Measurements from ENCODE around the gene LSM7. TPM values are rescaled to one million over a fixed set of nuclear protein-coding genes. Genes with fewer than 3 reads are reported as not detected.

The LSM7 gene
- total RNA-seq, 1 experiment from 2014 or later = 152 TPM

- ChIA-PET CTCF (interaction anchor here (0.6 kb wide), 1 partner anchor 89 kb away, joined by 3 read pairs; no protein-coding TSS in a partner anchor), POLR2A (ENCODE audit: low non-redundant PET) (no interaction called here)
- Histone ChIP-seq H3K27me3 (replicated peaks; ENCODE audit: insufficient read depth, low read depth, low read length, poor library complexity) (no peaks in the 10 kb centered on the region), H3K36me3 (ENCODE audit: insufficient read depth, low read length, poor library complexity, severe bottlenecking) (peaks cover 18% of the 10 kb centered on the region), H3K27ac (ENCODE audit: low read depth, low read length, poor library complexity, severe bottlenecking) (no peak overlapping the region), H3K4me3 (ENCODE audit: low read depth, low read length, poor library complexity, severe bottlenecking) (no peak overlapping the region), H3K9me3 (ENCODE audit: low read depth, low read length, poor library complexity, severe bottlenecking) (no peaks in the 10 kb centered on the region), H3K4me1 (ENCODE audit: insufficient read depth, low read length, poor library complexity, severe bottlenecking) (peaks cover under 1% of the 10 kb centered on the region)
- no TSS peak for BruUV-seq (replicated peaks)
- intact Hi-C loops (cut with micrococcal nuclease; ENCODE audit: unreplicated experiment) = no loop called here
- DNase-seq (ENCODE audit: low spot score) = no peak
- TF ChIP-seq, protein P1, sequence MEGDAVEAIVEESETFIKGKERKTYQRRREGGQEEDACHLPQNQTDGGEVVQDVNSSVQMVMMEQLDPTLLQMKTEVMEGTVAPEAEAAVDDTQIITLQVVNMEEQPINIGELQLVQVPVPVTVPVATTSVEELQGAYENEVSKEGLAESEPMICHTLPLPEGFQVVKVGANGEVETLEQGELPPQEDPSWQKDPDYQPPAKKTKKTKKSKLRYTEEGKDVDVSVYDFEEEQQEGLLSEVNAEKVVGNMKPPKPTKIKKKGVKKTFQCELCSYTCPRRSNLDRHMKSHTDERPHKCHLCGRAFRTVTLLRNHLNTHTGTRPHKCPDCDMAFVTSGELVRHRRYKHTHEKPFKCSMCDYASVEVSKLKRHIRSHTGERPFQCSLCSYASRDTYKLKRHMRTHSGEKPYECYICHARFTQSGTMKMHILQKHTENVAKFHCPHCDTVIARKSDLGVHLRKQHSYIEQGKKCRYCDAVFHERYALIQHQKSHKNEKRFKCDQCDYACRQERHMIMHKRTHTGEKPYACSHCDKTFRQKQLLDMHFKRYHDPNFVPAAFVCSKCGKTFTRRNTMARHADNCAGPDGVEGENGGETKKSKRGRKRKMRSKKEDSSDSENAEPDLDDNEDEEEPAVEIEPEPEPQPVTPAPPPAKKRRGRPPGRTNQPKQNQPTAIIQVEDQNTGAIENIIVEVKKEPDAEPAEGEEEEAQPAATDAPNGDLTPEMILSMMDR (conservative IDR thresholded peaks at IDR 0.05; ENCODE audit: low read depth, low read length) = no peak
- TF ChIP-seq EZH2 (IDR thresholded peaks at IDR 0.05; ENCODE audit: borderline replicate concordance, low read depth, low read length, poor library complexity, severe bottlenecking) = no peak
These were observed 49.8 kb downstream of the LSM7 start for GRCh38 chr19:2278459-2279158.

GRCh38 chr19:2277138-2277537 is 51.2 kb downstream of the LSM7 start:
- Histone ChIP-seq H3K9me3 (ENCODE audit: low read depth, low read length, poor library complexity, severe bottlenecking) (no peaks in the 10 kb centered on the region), H3K4me1 (ENCODE audit: insufficient read depth, low read length, poor library complexity, severe bottlenecking) (peaks cover 15% of the 10 kb centered on the region), H3K27me3 (replicated peaks; ENCODE audit: insufficient read depth, low read depth, low read length, poor library complexity) (no peaks in the 10 kb centered on the region), H3K27ac (ENCODE audit: low read depth, low read length, poor library complexity, severe bottlenecking) (no peak overlapping the region), H3K4me3 (ENCODE audit: low read depth, low read length, poor library complexity, severe bottlenecking) (no peak overlapping the region), H3K36me3 (ENCODE audit: insufficient read depth, low read length, poor library complexity, severe bottlenecking) (peaks cover 31% of the 10 kb centered on the region)
- TF ChIP-seq, protein P1 (conservative IDR thresholded peaks at IDR 0.05; ENCODE audit: low read depth, low read length) = no peak
- no peak for TF ChIP-seq EZH2 (IDR thresholded peaks at IDR 0.05; ENCODE audit: borderline replicate concordance, low read depth, low read length, poor library complexity, severe bottlenecking)
- DNase-seq (ENCODE audit: low spot score) = no peak
- intact Hi-C loops (cut with micrococcal nuclease; ENCODE audit: unreplicated experiment) = no loop called here
- CTCF ChIA-PET = interaction anchor here (0.6 kb wide), 1 partner anchor 711 kb away, joined by 3 read pairs; no protein-coding TSS in a partner anchor
- no TSS peak for BruUV-seq (replicated peaks)
- POLR2A ChIA-PET (ENCODE audit: low non-redundant PET) = no interaction called here

DNA sequence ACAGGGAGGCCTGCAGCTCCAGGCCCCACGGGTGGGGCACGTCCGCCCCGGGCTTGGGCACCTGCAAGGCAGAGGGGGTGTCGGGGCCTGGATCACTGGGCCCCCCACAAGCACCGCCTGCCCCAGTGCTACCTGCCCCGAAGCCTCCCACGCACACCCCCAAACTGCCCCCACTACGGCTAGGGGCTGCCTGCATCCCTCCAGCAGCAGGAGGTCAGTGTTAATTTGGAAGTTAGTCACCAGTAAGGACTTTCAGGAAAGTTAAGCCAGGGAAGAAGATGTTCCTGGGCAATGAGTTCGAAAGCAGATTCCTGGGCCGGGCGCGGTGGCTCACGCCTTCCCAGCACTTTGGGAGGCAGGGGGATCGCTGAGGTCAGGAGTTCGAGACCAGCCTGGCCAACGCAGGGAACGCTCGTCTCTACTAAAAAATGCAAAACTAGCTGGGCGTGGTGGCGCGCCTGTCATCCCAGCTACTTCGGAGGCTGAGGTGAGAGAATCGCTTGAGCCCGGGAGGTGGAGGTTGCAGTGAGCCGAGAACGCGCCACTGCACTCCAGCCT is 51.9 kb downstream of the LSM7 start:
- TF ChIP-seq, protein P1 (conservative IDR thresholded peaks at IDR 0.05; ENCODE audit: low read depth, low read length) = no peak
- no peak for TF ChIP-seq EZH2 (IDR thresholded peaks at IDR 0.05; ENCODE audit: borderline replicate concordance, low read depth, low read length, poor library complexity, severe bottlenecking)
- ChIA-PET CTCF (interaction anchor here (0.6 kb wide), 1 partner anchor 710 kb away, joined by 3 read pairs; no protein-coding TSS in a partner anchor), POLR2A (ENCODE audit: low non-redundant PET) (no interaction called here)
- intact Hi-C loops (cut with micrococcal nuclease; ENCODE audit: unreplicated experiment) = no loop called here
- Histone ChIP-seq H3K27ac (ENCODE audit: low read depth, low read length, poor library complexity, severe bottlenecking) (no peak overlapping the region), H3K27me3 (replicated peaks; ENCODE audit: insufficient read depth, low read depth, low read length, poor library complexity) (no peaks in the 10 kb centered on the region), H3K4me1 (ENCODE audit: insufficient read depth, low read length, poor library complexity, severe bottlenecking) (peaks cover 21% of the 10 kb centered on the region), H3K4me3 (ENCODE audit: low read depth, low read length, poor library complexity, severe bottlenecking) (no peak overlapping the region), H3K36me3 (ENCODE audit: insufficient read depth, low read length, poor library complexity, severe bottlenecking) (peaks cover 37% of the 10 kb centered on the region), H3K9me3 (ENCODE audit: low read depth, low read length, poor library complexity, severe bottlenecking) (no peaks in the 10 kb centered on the region)
- BruUV-seq (replicated peaks) = no TSS peak
- DNase-seq (ENCODE audit: low spot score) = no peak
